Esophagus muscularis mucosa (tissue), 4 donors: ENCODE measurements around the gene DENND6B.

ENCODE experiments used
- EP300 ChIP-seq: sonication (generic); formaldehyde crosslinking; IDR thresholded peaks from one replicate; pipeline ENCODE4 v1.6.1; 2017; ENCODE audit warnings: antibody characterized with exemption
- POLR2A ChIP-seq: fragments of 450-650 bp; IDR thresholded peaks from one replicate; pipeline ENCODE4 v1.6.1; 2017; ENCODE audit warnings: antibody characterized with exemption, moderate library complexity, mild to moderate bottlenecking, low read depth
- POLR2AphosphoS5 ChIP-seq, 2 donors: sonication (generic); formaldehyde crosslinking; IDR thresholded peaks; one replicate each; pipeline ENCODE4 v1.6.1; 2017; ENCODE audit warnings: antibody characterized with exemption in 2 of 2
- TF ChIP-seq, protein P1 (sequence below), 3 experiments: fragments of 200-600 bp in 2 of 3; fragments of 450-650 bp in 1 of 3; sonication (generic) in 2 of 3; IDR thresholded peaks; one replicate each; pipeline ENCODE4 v1.5.1; 2017 to 2019; ENCODE audit warnings: antibody characterized with exemption in 3 of 3, mild to moderate bottlenecking in 2 of 3, moderate library complexity in 1 of 3

- TF ChIP-seq EP300 (no peak), POLR2AphosphoS5 (IDR thresholded peaks at IDR 0.05) (no peak), POLR2A (no peak)
- TF ChIP-seq, protein P1, sequence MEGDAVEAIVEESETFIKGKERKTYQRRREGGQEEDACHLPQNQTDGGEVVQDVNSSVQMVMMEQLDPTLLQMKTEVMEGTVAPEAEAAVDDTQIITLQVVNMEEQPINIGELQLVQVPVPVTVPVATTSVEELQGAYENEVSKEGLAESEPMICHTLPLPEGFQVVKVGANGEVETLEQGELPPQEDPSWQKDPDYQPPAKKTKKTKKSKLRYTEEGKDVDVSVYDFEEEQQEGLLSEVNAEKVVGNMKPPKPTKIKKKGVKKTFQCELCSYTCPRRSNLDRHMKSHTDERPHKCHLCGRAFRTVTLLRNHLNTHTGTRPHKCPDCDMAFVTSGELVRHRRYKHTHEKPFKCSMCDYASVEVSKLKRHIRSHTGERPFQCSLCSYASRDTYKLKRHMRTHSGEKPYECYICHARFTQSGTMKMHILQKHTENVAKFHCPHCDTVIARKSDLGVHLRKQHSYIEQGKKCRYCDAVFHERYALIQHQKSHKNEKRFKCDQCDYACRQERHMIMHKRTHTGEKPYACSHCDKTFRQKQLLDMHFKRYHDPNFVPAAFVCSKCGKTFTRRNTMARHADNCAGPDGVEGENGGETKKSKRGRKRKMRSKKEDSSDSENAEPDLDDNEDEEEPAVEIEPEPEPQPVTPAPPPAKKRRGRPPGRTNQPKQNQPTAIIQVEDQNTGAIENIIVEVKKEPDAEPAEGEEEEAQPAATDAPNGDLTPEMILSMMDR (IDR thresholded peaks at IDR 0.05), result no peak
Observed at GRCh38 chr22:50292643-50293440, 34.0 kb downstream of the DENND6B start.
